GM12892 (cell line): Measurements from ENCODE around the gene AMT.

Experiments
- POLR2A ChIP-seq: IDR thresholded peaks from 2 replicates; pipeline ENCODE4 v1.6.1; 2011; ENCODE audit warnings: low read depth, low read length, control low read depth
- POLR2AphosphoS5 ChIP-seq: IDR thresholded peaks from 2 replicates; pipeline ENCODE4 v1.6.1; 2011; ENCODE audit warnings: low read depth, low read length, control low read depth

GRCh38 chr3:49417516-49418120 is 4.7 kb downstream of the AMT start:
- TF ChIP-seq POLR2AphosphoS5 (no peak), POLR2A (no peak)
